GM12878 (cell line): ENCODE measurements around the gene SPATA32. TPM values are rescaled to one million over a fixed set of nuclear protein-coding genes. Genes with fewer than 3 reads are reported as not detected.

Experiments used
- ATF7 ChIP-seq: fragments of 450-650 bp; IDR thresholded peaks from 2 replicates; pipeline ENCODE4 v1.6.1; 2016; ENCODE audit warnings: low read depth, mild to moderate bottlenecking
- BMI1 ChIP-seq: fragments of 450-650 bp; IDR thresholded peaks from 2 replicates; pipeline ENCODE4 v1.6.1; 2016; ENCODE audit warnings: mild to moderate bottlenecking, moderate library complexity, borderline replicate concordance
- CEBPB ChIP-seq, 2 experiments: fragments of 150-350 bp in 1 of 2; IDR thresholded peaks; 2 replicates each; pipeline ENCODE4 v1.6.1; 2012 to 2014; ENCODE audit warnings: low read depth in 2 of 2, low read length in 2 of 2, borderline replicate concordance in 1 of 2, inconsistent platforms in 1 of 2
- CREB1 ChIP-seq: IDR thresholded peaks from 2 replicates; pipeline ENCODE4 v1.6.1; 2012; ENCODE audit warnings: low read depth, mild to moderate bottlenecking, inconsistent platforms
- DPF2 ChIP-seq: fragments of 450-650 bp; IDR thresholded peaks from 2 replicates; pipeline ENCODE4 v1.6.1; 2017; ENCODE audit warnings: mild to moderate bottlenecking
- GATAD2B ChIP-seq: fragments of 450-650 bp; conservative IDR thresholded peaks from 2 replicates; pipeline ENCODE4 v1.6.1; 2017; ENCODE audit warnings: low read depth, mild to moderate bottlenecking, moderate library complexity
- IKZF1 ChIP-seq: fragments of 450-650 bp; conservative IDR thresholded peaks from 2 replicates; pipeline ENCODE4 v1.6.1; 2017; ENCODE audit warnings: antibody characterized with exemption, mild to moderate bottlenecking
- JUNB ChIP-seq: IDR thresholded peaks from 2 replicates; pipeline ENCODE4 v1.6.1; 2016; ENCODE audit warnings: antibody characterized with exemption, mild to moderate bottlenecking
- RAD51 ChIP-seq: fragments of 450-650 bp; IDR thresholded peaks from 2 replicates; pipeline ENCODE4 v1.6.1; 2016; ENCODE audit warnings: moderate library complexity, mild to moderate bottlenecking, inconsistent platforms
- SMAD1 ChIP-seq: fragments of 450-650 bp; IDR thresholded peaks from 2 replicates; pipeline ENCODE4 v1.6.1; 2018; ENCODE audit warnings: mild to moderate bottlenecking, low read depth; ENCODE audit not compliant: partially characterized antibody
- SMAD5 ChIP-seq: IDR thresholded peaks from 2 replicates; pipeline ENCODE4 v1.6.1; 2016; ENCODE audit warnings: antibody characterized with exemption, low read depth
- TAF1 ChIP-seq: IDR thresholded peaks from 2 replicates; pipeline ENCODE4 v1.6.1; 2011; ENCODE audit warnings: mild to moderate bottlenecking, low read depth, low read length, borderline replicate concordance
- ZNF24 ChIP-seq: fragments of 450-650 bp; IDR thresholded peaks from 2 replicates; pipeline ENCODE4 v1.6.1; 2017; ENCODE audit warnings: antibody characterized with exemption, mild to moderate bottlenecking
- ZZZ3 ChIP-seq: IDR thresholded peaks from 2 replicates; pipeline ENCODE4 v1.6.1; 2011; ENCODE audit warnings: low read depth; ENCODE audit not compliant: control insufficient read depth, insufficient read length
- polyA plus RNA-seq, 11 experiments: library from polyadenylated mRNA; depleted of rRNA in 4 of 11; unstranded in 6 of 11; stranded (reverse) in 5 of 11; fragments of >200 nt; fragmentation: Nextera tagmentation in 4 of 11; fragmentation: Illumina TruSeq in 1 of 11; extraction: Ambion mirVana in 4 of 11; extraction: Trizol in 1 of 11; gene quantifications; 1 replicate in 1 of 11; 2 replicates in 10 of 11; pipeline versions ENCODE4 v1.2.1 to v1.2.3, GENCODE V29; 2011 to 2016; ENCODE audit warnings: inconsistent platforms in 2 of 11, missing spikeins in 2 of 11, low read depth in 1 of 11
- total RNA-seq, 4 experiments: library from RNA; depleted of rRNA in 3 of 4; stranded (reverse); fragments of >200 nt in 3 of 4; fragmentation: Illumina TruSeq in 1 of 4; extraction: Trizol in 1 of 4; gene quantifications; 2 replicates each; pipeline versions ENCODE4 v1.2.1 to v1.2.3, GENCODE V29; 2013 to 2021
- TF ChIP-seq, protein P1 (sequence below): IDR thresholded peaks from 2 replicates; pipeline ENCODE4 v1.6.1; 2011; ENCODE audit warnings: low read depth, mild to moderate bottlenecking, low read length, moderate library complexity, borderline replicate concordance; ENCODE audit errors: extremely low read depth
- TF ChIP-seq, protein P2 (sequence below): fragments of 450-650 bp; conservative IDR thresholded peaks from 2 replicates; pipeline ENCODE4 v1.6.1; 2017; ENCODE audit warnings: mild to moderate bottlenecking, moderate library complexity
- TF ChIP-seq, protein P3 (sequence below): fragments of 450-650 bp; formaldehyde crosslinking; IDR thresholded peaks from 2 replicates; pipeline ENCODE4 v1.4.0; 2022; ENCODE audit warnings: mild to moderate bottlenecking, moderate library complexity
- TF ChIP-seq, protein P4 (sequence below): fragments of 150-350 bp; IDR thresholded peaks from 2 replicates; pipeline ENCODE4 v1.6.1; 2016; ENCODE audit warnings: low read depth, low read length

Gene SPATA32
- total and polyA plus RNA-seq, 10 of the 15 experiments (the other 5 are each of a cell fraction or from before 2014, with no cell fraction given) = 0.03 to 0.35 (median 0.11) TPM; not detected in 3

DNA sequence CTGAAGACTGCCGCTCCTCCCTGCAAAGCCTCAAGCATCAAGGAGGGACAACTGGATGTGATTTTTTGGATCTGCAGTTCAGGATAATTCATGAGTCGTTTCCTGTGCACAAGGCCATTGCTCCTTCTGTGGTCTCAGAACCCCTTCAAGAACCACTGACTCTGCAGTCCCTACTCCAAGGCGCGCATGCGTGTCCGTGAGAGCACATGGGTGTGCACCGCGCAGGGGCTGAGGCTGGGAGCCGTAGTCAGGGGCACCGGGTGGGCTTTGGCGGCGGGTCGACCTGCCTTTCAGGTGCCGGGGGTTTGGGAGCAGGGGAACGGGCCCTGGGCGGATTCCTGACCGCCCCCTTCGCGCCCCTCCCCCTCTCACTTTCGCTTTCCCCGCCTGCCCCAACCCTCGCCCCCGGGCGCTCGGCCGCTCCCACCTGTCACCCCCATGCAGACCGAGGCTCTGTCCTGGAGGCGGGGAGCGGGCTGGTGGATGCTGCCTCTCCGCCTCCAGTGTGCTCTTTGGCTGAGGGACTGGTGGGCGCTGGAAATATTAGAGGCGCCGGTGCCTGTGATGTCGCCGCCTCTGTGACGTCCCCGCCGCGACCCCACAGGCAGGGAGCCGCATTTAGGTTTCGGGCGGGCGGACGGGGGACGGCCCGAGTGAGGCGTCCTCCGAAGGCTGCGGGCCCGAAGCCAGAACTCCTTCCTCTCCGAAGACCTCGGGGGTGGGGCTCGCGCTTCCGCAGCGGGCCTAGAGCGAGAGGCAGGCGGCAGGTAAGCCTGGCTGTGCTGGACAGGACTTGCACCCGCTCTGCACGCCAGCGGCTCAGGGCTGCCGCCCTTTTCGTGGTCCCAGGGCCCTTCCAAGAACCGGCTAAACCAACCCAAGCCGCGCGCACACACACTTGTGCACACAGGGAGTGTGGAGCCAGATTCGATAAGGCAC lies at the start of gene SPATA32 (continued):
- TF ChIP-seq, protein P1, sequence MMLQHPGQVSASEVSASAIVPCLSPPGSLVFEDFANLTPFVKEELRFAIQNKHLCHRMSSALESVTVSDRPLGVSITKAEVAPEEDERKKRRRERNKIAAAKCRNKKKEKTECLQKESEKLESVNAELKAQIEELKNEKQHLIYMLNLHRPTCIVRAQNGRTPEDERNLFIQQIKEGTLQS = no peak
- TF ChIP-seq, protein P2, sequence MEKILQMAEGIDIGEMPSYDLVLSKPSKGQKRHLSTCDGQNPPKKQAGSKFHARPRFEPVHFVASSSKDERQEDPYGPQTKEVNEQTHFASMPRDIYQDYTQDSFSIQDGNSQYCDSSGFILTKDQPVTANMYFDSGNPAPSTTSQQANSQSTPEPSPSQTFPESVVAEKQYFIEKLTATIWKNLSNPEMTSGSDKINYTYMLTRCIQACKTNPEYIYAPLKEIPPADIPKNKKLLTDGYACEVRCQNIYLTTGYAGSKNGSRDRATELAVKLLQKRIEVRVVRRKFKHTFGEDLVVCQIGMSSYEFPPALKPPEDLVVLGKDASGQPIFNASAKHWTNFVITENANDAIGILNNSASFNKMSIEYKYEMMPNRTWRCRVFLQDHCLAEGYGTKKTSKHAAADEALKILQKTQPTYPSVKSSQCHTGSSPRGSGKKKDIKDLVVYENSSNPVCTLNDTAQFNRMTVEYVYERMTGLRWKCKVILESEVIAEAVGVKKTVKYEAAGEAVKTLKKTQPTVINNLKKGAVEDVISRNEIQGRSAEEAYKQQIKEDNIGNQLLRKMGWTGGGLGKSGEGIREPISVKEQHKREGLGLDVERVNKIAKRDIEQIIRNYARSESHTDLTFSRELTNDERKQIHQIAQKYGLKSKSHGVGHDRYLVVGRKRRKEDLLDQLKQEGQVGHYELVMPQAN = 0 out of 2 replicates have a peak, but pooled peaks have one; percentile 15
- TF ChIP-seq BMI1 (no peak), ATF7 (no peak), ZNF24 (no peak), SMAD5 (no peak), RAD51 (no peak), GATAD2B (no peak), CEBPB (IDR thresholded peaks at IDR 0.05; ENCODE audit: borderline replicate concordance in 1 of 2, low read depth in 2 of 2, low read length in 2 of 2) (no peak), IKZF1 (peak; percentile 32; the same call in 1 of the 2 replicates), DPF2 (no peak; the same call in 1 of the 2 replicates), TAF1 (peak; percentile 17; the same call in 1 of the 2 replicates), JUNB (no peak), SMAD1 (no peak), ZZZ3 (no peak), CREB1 (peak; percentile 85)
- TF ChIP-seq, protein P3, sequence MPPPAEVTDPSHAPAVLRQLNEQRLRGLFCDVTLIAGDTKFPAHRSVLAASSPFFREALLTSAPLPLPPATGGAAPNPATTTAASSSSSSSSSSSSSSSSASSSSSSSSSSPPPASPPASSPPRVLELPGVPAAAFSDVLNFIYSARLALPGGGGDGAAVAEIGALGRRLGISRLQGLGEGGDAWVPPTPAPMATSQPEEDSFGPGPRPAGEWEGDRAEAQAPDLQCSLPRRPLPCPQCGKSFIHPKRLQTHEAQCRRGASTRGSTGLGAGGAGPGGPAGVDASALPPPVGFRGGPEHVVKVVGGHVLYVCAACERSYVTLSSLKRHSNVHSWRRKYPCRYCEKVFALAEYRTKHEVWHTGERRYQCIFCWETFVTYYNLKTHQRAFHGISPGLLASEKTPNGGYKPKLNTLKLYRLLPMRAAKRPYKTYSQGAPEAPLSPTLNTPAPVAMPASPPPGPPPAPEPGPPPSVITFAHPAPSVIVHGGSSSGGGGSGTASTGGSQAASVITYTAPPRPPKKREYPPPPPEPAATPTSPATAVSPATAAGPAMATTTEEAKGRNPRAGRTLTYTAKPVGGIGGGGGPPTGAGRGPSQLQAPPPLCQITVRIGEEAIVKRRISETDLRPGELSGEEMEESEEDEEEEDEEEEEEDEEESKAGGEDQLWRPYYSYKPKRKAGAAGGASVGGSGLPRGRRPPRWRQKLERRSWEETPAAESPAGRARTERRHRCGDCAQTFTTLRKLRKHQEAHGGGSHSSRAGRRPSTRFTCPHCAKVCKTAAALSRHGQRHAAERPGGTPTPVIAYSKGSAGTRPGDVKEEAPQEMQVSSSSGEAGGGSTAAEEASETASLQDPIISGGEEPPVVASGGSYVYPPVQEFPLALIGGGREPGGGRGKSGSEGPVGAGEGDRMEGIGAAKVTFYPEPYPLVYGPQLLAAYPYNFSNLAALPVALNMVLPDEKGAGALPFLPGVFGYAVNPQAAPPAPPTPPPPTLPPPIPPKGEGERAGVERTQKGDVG = no peak
- TF ChIP-seq, protein P4, sequence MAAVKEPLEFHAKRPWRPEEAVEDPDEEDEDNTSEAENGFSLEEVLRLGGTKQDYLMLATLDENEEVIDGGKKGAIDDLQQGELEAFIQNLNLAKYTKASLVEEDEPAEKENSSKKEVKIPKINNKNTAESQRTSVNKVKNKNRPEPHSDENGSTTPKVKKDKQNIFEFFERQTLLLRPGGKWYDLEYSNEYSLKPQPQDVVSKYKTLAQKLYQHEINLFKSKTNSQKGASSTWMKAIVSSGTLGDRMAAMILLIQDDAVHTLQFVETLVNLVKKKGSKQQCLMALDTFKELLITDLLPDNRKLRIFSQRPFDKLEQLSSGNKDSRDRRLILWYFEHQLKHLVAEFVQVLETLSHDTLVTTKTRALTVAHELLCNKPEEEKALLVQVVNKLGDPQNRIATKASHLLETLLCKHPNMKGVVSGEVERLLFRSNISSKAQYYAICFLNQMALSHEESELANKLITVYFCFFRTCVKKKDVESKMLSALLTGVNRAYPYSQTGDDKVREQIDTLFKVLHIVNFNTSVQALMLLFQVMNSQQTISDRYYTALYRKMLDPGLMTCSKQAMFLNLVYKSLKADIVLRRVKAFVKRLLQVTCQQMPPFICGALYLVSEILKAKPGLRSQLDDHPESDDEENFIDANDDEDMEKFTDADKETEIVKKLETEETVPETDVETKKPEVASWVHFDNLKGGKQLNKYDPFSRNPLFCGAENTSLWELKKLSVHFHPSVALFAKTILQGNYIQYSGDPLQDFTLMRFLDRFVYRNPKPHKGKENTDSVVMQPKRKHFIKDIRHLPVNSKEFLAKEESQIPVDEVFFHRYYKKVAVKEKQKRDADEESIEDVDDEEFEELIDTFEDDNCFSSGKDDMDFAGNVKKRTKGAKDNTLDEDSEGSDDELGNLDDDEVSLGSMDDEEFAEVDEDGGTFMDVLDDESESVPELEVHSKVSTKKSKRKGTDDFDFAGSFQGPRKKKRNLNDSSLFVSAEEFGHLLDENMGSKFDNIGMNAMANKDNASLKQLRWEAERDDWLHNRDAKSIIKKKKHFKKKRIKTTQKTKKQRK = no peak
